C4-2B (cell line): ENCODE measurements around the gene ANKS1B.

Experiments used
- CTCF ChIP-seq: fragments of 450-650 bp; conservative IDR thresholded peaks from 2 replicates; pipeline ENCODE4 v1.5.1; 2017; ENCODE audit warnings: mild to moderate bottlenecking
- ZFX ChIP-seq: fragments of 450-650 bp; IDR thresholded peaks from 2 replicates; pipeline ENCODE4 v1.6.1; 2017

GRCh38 chr12:98977186-98977585 lies 1007.5 kb downstream of the ANKS1B start:
- TF ChIP-seq CTCF (no peak), ZFX (no peak)
